KMS-11 (cell line): Measurements from ENCODE around the gene HELZ.

Source experiments
- H2AFZ ChIP-seq: fragments of 200-600 bp; sonication (generic); 2 replicates; pipeline ENCODE4 v1.6.1; 2016; ENCODE audit warnings: antibody characterized with exemption, mixed run types, low read depth
- H3K27ac ChIP-seq: fragments of 200-600 bp; sonication (generic); 2 replicates; pipeline ENCODE4 v1.6.1; 2016; ENCODE audit warnings: mild to moderate bottlenecking, mixed run types
- H3K27me3 ChIP-seq: fragments of 200-600 bp; sonication (generic); 2 replicates; pipeline ENCODE4 v1.6.1; 2017; ENCODE audit warnings: mild to moderate bottlenecking, low read depth, mixed run types, moderate library complexity; ENCODE audit not compliant: insufficient read depth
- H3K36me3 ChIP-seq: fragments of 200-600 bp; sonication (generic); 2 replicates; pipeline ENCODE4 v1.6.1; 2017; ENCODE audit warnings: mild to moderate bottlenecking, mixed run types; ENCODE audit not compliant: insufficient read depth
- H3K4me1 ChIP-seq: fragments of 200-600 bp; sonication (generic); 2 replicates; pipeline ENCODE4 v1.6.1; 2016; ENCODE audit warnings: mild to moderate bottlenecking, low read depth, mixed run types; ENCODE audit not compliant: poor library complexity, severe bottlenecking
- H3K4me2 ChIP-seq: fragments of 200-600 bp; sonication (generic); 2 replicates; pipeline ENCODE4 v1.7.0; 2016; ENCODE audit warnings: mild to moderate bottlenecking, mixed run types
- H3K4me3 ChIP-seq: fragments of 200-600 bp; sonication (generic); IDR thresholded peaks from 2 replicates; pipeline ENCODE4 v1.6.1; 2017; ENCODE audit warnings: low read depth, low read length, mixed read lengths; ENCODE audit not compliant: insufficient read depth
- H3K79me2 ChIP-seq: fragments of 200-600 bp; sonication (generic); 2 replicates; pipeline ENCODE4 v1.6.1; 2016; ENCODE audit warnings: low read depth, mixed run types; ENCODE audit not compliant: insufficient read depth
- H3K9ac ChIP-seq: fragments of 200-600 bp; sonication (generic); 2 replicates; pipeline ENCODE4 v1.6.1; 2016; ENCODE audit warnings: mild to moderate bottlenecking, mixed run types
- H4K20me1 ChIP-seq: fragments of 200-600 bp; sonication (generic); 2 replicates; pipeline ENCODE4 v1.6.1; 2016; ENCODE audit warnings: mild to moderate bottlenecking, mixed run types; ENCODE audit not compliant: insufficient read depth
- TF ChIP-seq, protein P1 (sequence below): fragments of 200-600 bp; sonication (generic); conservative IDR thresholded peaks from 2 replicates; pipeline ENCODE4 v1.6.1; 2017; ENCODE audit warnings: low read depth, mild to moderate bottlenecking, antibody characterized with exemption, low read length, moderate library complexity, mixed read lengths

HELZ gene

DNA sequence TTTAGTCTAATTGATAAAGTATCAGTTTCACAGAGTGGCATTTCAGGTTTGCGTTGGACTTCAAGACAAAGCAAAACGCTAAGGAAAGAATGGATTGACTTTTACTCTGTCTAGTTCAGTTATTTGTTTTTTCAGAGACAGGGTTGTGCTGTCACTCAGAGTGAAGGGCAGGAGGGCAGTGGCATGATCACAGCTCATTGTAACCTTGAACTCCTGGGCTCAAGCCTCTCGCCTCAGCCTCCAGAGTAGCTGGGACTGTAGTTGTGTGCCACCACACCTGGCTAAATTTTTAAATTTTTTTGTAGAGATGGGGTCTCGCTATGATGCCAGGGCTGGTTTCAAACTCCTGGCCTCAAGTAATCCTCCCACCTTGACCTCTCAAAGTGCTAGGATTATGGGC lies 114.2 kb downstream of the HELZ start:
- no peaks in the 10 kb centered on the region for H3K27me3 ChIP-seq
- no peak overlapping the region for H2AFZ ChIP-seq
- H3K9ac ChIP-seq = no peak overlapping the region
- H3K27ac ChIP-seq = no peak overlapping the region
- H3K4me2 ChIP-seq = no peak overlapping the region
- no peaks in the 10 kb centered on the region; the same call in 1 of the 2 replicates for H3K36me3 ChIP-seq
- no peaks in the 10 kb centered on the region for H3K79me2 ChIP-seq
- TF ChIP-seq, protein P1, sequence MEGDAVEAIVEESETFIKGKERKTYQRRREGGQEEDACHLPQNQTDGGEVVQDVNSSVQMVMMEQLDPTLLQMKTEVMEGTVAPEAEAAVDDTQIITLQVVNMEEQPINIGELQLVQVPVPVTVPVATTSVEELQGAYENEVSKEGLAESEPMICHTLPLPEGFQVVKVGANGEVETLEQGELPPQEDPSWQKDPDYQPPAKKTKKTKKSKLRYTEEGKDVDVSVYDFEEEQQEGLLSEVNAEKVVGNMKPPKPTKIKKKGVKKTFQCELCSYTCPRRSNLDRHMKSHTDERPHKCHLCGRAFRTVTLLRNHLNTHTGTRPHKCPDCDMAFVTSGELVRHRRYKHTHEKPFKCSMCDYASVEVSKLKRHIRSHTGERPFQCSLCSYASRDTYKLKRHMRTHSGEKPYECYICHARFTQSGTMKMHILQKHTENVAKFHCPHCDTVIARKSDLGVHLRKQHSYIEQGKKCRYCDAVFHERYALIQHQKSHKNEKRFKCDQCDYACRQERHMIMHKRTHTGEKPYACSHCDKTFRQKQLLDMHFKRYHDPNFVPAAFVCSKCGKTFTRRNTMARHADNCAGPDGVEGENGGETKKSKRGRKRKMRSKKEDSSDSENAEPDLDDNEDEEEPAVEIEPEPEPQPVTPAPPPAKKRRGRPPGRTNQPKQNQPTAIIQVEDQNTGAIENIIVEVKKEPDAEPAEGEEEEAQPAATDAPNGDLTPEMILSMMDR = no peak
- no peaks in the 10 kb centered on the region for H4K20me1 ChIP-seq
- peaks cover 9% of the 10 kb centered on the region for H3K4me1 ChIP-seq
- H3K4me3 ChIP-seq = no peak overlapping the region

DNA sequence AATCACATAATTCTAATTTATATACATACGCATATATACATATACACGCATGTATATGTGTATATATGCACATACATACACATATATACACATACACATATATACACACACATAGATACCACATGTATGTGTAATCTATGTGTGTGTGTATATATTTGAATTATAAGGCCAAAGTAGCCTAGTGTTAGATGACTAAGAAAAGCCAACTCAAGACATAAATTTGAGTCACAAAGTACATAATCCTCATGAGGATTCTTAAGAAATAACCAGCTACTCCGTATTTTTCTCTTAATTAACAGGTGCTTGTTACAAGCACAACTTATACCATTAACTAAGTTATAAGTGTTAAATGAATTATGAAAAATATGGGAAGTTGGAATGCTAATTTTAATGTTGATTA lies 115.7 kb downstream of the HELZ start:
- no peaks in the 10 kb centered on the region for H4K20me1 ChIP-seq
- H3K27me3 ChIP-seq = no peaks in the 10 kb centered on the region
- TF ChIP-seq, protein P1 = no peak
- no peak overlapping the region for H3K27ac ChIP-seq
- no peaks in the 10 kb centered on the region for H3K79me2 ChIP-seq
- no peak overlapping the region for H3K9ac ChIP-seq
- no peaks in the 10 kb centered on the region; the same call in 1 of the 2 replicates for H3K36me3 ChIP-seq
- H3K4me1 ChIP-seq = peaks cover 9% of the 10 kb centered on the region
- H3K4me2 ChIP-seq = no peak overlapping the region
- no peak overlapping the region for H3K4me3 ChIP-seq
- no peak overlapping the region for H2AFZ ChIP-seq

DNA sequence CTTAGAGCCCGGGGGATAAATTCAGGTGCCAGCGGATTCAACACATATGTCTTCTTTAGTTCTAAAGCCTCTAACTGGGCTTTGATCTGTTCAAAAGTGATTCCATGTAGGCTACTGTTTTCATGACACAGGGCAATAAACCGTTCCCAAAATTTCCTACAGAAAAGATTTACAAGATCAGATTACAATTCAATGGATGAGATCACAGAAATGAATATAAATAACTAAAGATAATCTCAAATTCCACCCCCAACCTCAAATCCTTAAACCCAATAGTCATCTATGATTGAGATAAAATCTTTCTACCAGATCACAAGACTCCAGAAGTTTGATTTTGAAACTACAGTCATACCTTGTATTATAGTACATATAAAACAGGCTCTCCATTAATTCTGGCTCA lies 116.3 kb downstream of the HELZ start:
- H4K20me1 ChIP-seq = no peaks in the 10 kb centered on the region
- no peaks in the 10 kb centered on the region; the same call in 1 of the 2 replicates for H3K36me3 ChIP-seq
- no peak overlapping the region for H2AFZ ChIP-seq
- H3K79me2 ChIP-seq = no peaks in the 10 kb centered on the region
- no peak overlapping the region for H3K4me2 ChIP-seq
- TF ChIP-seq, protein P1 = no peak
- no peak overlapping the region for H3K4me3 ChIP-seq
- peaks cover 9% of the 10 kb centered on the region for H3K4me1 ChIP-seq
- no peak overlapping the region for H3K27ac ChIP-seq
- H3K27me3 ChIP-seq = no peaks in the 10 kb centered on the region
- no peak overlapping the region for H3K9ac ChIP-seq

DNA sequence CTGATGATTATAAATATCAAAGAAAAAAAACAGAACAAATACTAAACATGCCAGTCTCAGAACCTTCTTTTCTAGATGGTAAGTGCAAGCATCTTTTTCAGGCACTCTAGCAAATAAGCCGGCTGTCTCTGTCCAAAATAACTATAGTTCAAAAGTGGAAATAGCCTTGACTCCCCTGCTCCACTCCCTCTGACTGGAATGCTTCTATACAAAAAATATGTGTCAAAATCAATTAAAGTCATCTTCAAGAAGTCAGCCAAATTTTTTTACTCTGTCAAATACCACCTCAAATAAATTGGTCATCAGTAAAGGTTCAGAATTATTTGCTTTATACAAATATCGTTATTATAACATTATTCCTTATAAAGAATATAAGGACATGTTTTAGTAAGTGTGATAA lies 117.1 kb downstream of the HELZ start:
- Histone ChIP-seq H3K36me3 (no peaks in the 10 kb centered on the region; the same call in 1 of the 2 replicates), H3K27ac (no peak overlapping the region)

More for the DNA sequence above, 117.1 kb downstream of the HELZ start:
- H3K9ac ChIP-seq = no peak overlapping the region
- no peak overlapping the region for H3K4me2 ChIP-seq
- H2AFZ ChIP-seq = no peak overlapping the region
- H4K20me1 ChIP-seq = no peaks in the 10 kb centered on the region
- H3K27me3 ChIP-seq = no peaks in the 10 kb centered on the region
- peaks cover 4% of the 10 kb centered on the region for H3K4me1 ChIP-seq
- no peaks in the 10 kb centered on the region for H3K79me2 ChIP-seq
- TF ChIP-seq, protein P1 = no peak
- no peak overlapping the region for H3K4me3 ChIP-seq
